Activated CD8-positive, alpha-beta memory T cell treated with anti-CD3 and anti-CD28 coated beads, Interleukin-2, amount 50 U/mL, for 4 hours (primary cell): ENCODE results near the gene B3GAT2.

ENCODE experiments used
- DNase-seq: peaks from one replicate; pipeline ENCODE4 v3.0.0-alpha.2; 2020

The B3GAT2 gene

DNA sequence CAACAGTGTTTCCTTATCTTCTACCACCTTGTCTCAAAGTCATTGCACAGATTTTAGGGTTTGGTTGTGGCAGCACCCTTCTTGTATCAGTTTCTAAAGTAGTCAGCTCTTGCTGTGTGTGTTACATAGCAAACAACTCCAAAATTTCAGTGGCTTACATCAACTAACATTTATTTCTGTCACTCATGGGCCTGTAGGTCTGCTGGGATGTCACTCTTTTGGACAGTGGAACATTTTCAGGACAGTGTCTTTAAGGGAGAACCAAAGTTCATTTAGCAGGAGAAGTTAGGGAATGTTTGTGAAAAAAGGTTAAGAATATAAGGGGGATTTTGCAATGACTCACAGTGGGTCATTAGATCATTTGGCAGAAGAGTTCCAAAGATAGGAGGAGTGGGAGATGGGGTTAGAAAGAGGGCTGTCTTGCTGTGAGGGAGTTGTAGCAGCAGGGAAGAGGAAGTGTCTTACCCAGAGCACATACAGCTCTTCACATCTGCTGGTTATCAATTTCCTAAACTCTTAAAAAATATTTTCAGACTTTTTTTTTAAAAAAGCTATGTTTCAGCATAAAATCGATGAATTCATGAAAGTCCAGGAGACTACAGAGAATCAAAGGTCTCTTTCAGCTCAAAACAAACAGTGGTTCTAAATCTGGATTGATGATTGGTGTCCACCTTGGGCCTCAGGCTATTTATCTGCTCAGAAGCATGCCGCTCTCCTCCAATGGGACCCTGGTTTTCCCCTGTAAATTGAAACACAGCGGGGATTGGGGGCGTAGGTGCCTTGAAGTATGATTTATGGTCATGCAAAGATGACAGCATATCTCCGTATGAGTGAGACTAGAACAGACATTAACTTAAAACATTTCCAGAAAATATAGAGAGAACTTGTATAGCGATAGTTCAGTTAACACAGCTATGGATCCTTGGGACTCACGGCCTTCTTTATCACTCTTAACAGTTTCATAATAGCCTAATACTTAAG is 117.3 kb downstream of the B3GAT2 start:
- DNase-seq = no peak

GRCh38 chr6:70838907-70839285 is 118.0 kb downstream of the B3GAT2 start:
- no peak for DNase-seq

DNA sequence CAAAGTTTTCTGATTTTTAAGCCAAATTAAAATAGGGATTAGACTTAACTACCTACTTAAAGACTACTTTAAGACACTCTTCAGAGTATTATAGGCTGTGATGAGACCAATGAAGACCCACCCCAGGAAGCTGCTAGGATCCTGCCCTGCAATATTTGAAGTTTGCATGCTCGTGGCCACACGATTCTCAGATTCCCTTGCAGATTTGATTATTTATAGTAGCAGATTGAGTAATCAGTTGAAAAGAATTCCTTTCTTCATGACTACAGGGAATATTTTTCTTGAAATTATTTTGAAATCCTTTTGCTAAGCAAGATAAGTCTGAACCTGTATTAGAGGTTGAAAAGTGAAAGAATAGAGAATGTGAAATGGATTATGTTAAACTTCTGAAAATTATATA is 122.3 kb downstream of the B3GAT2 start:
- no peak for DNase-seq

DNA sequence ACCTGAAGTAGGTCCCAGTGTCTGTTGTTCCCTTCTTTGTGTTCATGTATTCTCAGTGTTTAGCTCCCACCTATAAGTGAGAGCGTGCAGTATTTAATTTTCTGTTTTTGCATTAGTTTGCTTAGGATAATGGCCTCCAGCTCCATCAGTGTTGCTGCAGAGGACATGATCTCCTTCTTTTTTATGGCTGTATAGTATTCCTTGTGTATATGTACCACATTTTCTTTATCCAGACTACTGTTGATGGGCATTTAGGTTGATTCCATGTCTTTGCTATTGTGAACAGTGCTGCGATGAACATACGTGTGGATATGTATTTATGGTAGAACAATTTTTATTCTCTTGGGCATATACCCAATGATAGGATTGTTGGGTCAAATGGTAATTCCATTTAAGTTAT is 125.4 kb downstream of the B3GAT2 start:
- no peak for DNase-seq

DNA sequence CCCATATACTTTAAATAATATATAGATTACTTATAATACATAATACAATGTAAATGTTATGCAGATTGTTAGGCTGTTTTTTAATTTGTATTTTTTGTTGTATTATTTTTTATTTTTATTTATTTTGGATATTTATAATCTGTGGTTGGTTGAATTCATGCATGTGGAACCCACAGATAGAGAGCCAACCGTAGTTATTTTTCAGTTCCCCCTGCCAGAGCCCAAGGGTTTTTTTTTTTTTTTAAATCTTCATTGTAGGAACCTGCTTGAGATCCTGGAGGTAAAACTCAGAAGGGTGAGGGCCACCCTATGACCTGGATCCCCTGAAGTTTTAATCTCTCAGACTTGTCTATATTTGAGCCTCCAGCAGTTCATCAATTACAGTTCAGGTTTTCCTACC is 133.2 kb downstream of the B3GAT2 start:
- DNase-seq = no peak

- DNase-seq = no peak
Measured at GRCh38 chr6:70821751-70822150, 135.1 kb downstream of the B3GAT2 start.

GRCh38 chr6:70820778-70821177 is 136.1 kb downstream of the B3GAT2 start:
- no peak for DNase-seq

- DNase-seq = no peak
Measured at GRCh38 chr6:70819646-70820045, 137.2 kb downstream of the B3GAT2 start.

DNA sequence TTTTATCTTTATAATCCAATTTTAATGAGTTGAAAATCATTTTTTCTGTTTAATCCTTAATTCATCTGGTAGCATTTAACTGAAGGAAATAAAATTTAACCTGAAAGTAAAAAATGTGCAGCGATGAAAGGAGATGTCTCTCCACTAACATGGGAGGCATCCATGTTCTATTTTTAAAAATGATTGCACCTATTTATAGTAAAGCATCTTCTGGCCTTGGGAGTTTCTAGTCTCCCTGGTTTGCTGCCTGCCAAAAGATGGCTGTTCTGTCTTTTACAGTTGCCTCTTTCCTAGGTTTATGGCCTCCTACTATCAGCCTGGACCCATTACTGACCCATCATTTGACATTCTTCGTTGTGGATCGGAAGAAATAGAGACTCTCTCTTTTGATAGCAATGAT is 143.0 kb downstream of the B3GAT2 start:
- no peak for DNase-seq

DNA sequence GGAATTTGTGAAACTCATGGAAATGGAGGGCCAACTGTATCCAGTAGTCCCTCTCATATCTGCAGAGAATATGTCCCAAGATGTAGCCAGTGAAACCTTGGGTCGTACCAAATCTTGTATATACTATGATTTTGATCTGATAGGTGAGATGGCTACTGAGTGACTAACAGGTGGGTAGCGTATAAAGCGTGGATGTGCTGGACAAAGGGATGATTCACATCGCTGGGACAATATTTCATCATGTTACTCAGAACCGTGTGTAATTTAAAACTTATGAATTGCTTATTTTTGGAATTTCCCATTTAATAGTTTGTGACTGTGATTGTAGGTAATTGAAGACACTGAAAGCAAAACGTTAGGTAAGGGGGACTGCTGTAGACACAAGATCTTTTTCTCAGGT is 145.1 kb downstream of the B3GAT2 start:
- DNase-seq = no peak
